ENCODE measurements around the gene ELAVL1.
A peak's percentile ranks its signal among the peaks of the same experiment; 100 is the strongest.

ELAVL1 gene

GRCh38 chr19:8020681-8021080 is 15.2 kb upstream of the ELAVL1 start:
- no peak for DNase-seq

- no peak for DNase-seq
Observed at GRCh38 chr19:8017808-8018207, 12.4 kb upstream of the ELAVL1 start.

- DNase-seq: peak; percentile 17
Observed at GRCh38 chr19:8004723-8005513, 523 bp downstream of the ELAVL1 start.

GRCh38 chr19:8004001-8004400 is 1.4 kb downstream of the ELAVL1 start:
- DNase-seq: no peak

- DNase-seq: peak; percentile 65
Observed at GRCh38 chr19:8001995-8002849, 3.2 kb downstream of the ELAVL1 start.

GRCh38 chr19:8001651-8001994 is 3.8 kb downstream of the ELAVL1 start:
- DNase-seq: no peak

GRCh38 chr19:8000298-8001038 is 5.0 kb downstream of the ELAVL1 start:
- no peak for DNase-seq

GRCh38 chr19:7999376-7999775 is 6.1 kb downstream of the ELAVL1 start:
- DNase-seq: no peak

GRCh38 chr19:7997809-7998480 is 7.5 kb downstream of the ELAVL1 start:
- DNase-seq: no peak

GRCh38 chr19:7996883-7997282 is 8.6 kb downstream of the ELAVL1 start:
- no peak for DNase-seq

- DNase-seq: no peak
Observed at GRCh38 chr19:7995810-7996158, 9.7 kb downstream of the ELAVL1 start.

GRCh38 chr19:7994928-7995809 is 10.3 kb downstream of the ELAVL1 start:
- DNase-seq: no peak

GRCh38 chr19:7994114-7994513 is 11.3 kb downstream of the ELAVL1 start:
- no peak for DNase-seq

- DNase-seq: no peak
Observed at GRCh38 chr19:7993560-7993959, 11.9 kb downstream of the ELAVL1 start.

GRCh38 chr19:7992575-7992974 is 12.9 kb downstream of the ELAVL1 start:
- DNase-seq: no peak

GRCh38 chr19:7989071-7989575 is 16.3 kb downstream of the ELAVL1 start:
- peak; percentile 33 for DNase-seq

- no peak for DNase-seq
Observed at GRCh38 chr19:7988307-7988706, 17.1 kb downstream of the ELAVL1 start.

GRCh38 chr19:7987114-7987768 is 18.2 kb downstream of the ELAVL1 start:
- DNase-seq: no peak

- peak; percentile 31 for DNase-seq
Observed at GRCh38 chr19:7986321-7987113, 18.9 kb downstream of the ELAVL1 start.

- DNase-seq: no peak
Observed at GRCh38 chr19:7985481-7985911, 19.9 kb downstream of the ELAVL1 start.
